ENCODE results near the gene TBC1D21.

DNA sequence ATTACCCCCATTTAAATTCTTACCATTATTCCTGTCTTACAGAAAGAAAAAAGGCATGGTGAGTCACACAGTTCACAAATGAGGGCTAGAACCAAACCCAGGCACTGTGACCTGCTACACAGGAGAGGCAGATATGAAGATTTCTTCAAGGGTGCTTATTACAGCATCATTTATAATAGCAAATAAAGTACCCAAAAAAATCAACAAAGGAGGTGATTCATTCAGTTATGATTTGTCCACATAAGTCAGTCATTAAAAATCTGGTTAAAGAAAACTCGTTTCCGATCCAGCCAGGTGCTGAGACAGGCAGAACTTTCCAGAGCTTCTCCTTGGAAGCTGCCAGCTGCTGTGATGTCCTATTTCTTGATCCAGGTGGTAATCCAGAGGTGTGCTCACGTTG, 45.4 kb downstream of the TBC1D21 start:
- TF ChIP-seq CTCF (optimal IDR thresholded peaks at IDR 0.05 in 1 of 3, IDR thresholded peaks at IDR 0.05 in 1 of 3, conservative IDR thresholded peaks at IDR 0.05 in 1 of 3; ENCODE audit: extremely low read depth in 1 of 3, insufficient read depth in 2 of 3, low read length in 3 of 3), result no peak
- TF ChIP-seq EZH2 (IDR thresholded peaks at IDR 0.05; ENCODE audit: low read length), result no peak
